ENCODE measurements around the gene KIF26B.

KIF26B gene

GRCh38 chr1:245226203-245226499 is 71.4 kb downstream of the KIF26B start:
- no peaks in the 10 kb centered on the region for H3F3A ChIP-seq (ENCODE audit: insufficient read depth, low read length)
- no peak overlapping the region for H3K27ac ChIP-seq (ENCODE audit: low read depth, low read length, poor library complexity, severe bottlenecking)
- no peaks in the 10 kb centered on the region for H3K36me3 ChIP-seq (ENCODE audit: insufficient read depth, low read length)
- no peaks in the 10 kb centered on the region for H4K20me1 ChIP-seq (ENCODE audit: insufficient read depth, low read length)
- H3K9me3 ChIP-seq (ENCODE audit: low read length) = no peaks in the 10 kb centered on the region
- H3K9me2 ChIP-seq (ENCODE audit: low read depth, low read length) = no peaks in the 10 kb centered on the region
- no peak overlapping the region for H3K9ac ChIP-seq (ENCODE audit: low read length)
- no peak for TF ChIP-seq EZH2 (IDR thresholded peaks at IDR 0.05; ENCODE audit: borderline replicate concordance, low read length)
- TF ChIP-seq, protein P1, sequence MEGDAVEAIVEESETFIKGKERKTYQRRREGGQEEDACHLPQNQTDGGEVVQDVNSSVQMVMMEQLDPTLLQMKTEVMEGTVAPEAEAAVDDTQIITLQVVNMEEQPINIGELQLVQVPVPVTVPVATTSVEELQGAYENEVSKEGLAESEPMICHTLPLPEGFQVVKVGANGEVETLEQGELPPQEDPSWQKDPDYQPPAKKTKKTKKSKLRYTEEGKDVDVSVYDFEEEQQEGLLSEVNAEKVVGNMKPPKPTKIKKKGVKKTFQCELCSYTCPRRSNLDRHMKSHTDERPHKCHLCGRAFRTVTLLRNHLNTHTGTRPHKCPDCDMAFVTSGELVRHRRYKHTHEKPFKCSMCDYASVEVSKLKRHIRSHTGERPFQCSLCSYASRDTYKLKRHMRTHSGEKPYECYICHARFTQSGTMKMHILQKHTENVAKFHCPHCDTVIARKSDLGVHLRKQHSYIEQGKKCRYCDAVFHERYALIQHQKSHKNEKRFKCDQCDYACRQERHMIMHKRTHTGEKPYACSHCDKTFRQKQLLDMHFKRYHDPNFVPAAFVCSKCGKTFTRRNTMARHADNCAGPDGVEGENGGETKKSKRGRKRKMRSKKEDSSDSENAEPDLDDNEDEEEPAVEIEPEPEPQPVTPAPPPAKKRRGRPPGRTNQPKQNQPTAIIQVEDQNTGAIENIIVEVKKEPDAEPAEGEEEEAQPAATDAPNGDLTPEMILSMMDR (IDR thresholded peaks at IDR 0.05; ENCODE audit: low read length) = no peak
- no peaks in the 10 kb centered on the region for H3K4me1 ChIP-seq (ENCODE audit: insufficient read depth, low read length, severe bottlenecking)
- H3K27me3 ChIP-seq (ENCODE audit: insufficient read depth, low read length) = 0 out of 2 replicates have a peak, but pooled peaks cover 3% of the 10 kb centered on the region
- no peak overlapping the region for H3K4me2 ChIP-seq (ENCODE audit: low read length)
- H3K4me3 ChIP-seq (ENCODE audit: low read depth, low read length, poor library complexity, severe bottlenecking) = no peak overlapping the region
- no peaks in the 10 kb centered on the region for H3K79me2 ChIP-seq (ENCODE audit: insufficient read depth, low read length)
- H2AFZ ChIP-seq (ENCODE audit: low read length) = no peak overlapping the region

- H3K4me3 ChIP-seq (ENCODE audit: low read depth, low read length, poor library complexity, severe bottlenecking) = no peak overlapping the region
- H3K4me2 ChIP-seq (ENCODE audit: low read length) = no peak overlapping the region
- H3K27ac ChIP-seq (ENCODE audit: low read depth, low read length, poor library complexity, severe bottlenecking) = no peak overlapping the region
- no peaks in the 10 kb centered on the region for H3K9me3 ChIP-seq (ENCODE audit: low read length)
- H3K36me3 ChIP-seq (ENCODE audit: insufficient read depth, low read length) = no peaks in the 10 kb centered on the region
- no peaks in the 10 kb centered on the region for H4K20me1 ChIP-seq (ENCODE audit: insufficient read depth, low read length)
- 0 out of 2 replicates have a peak, but pooled peaks cover 3% of the 10 kb centered on the region for H3K27me3 ChIP-seq (ENCODE audit: insufficient read depth, low read length)
- H3K4me1 ChIP-seq (ENCODE audit: insufficient read depth, low read length, severe bottlenecking) = no peaks in the 10 kb centered on the region
- H3K79me2 ChIP-seq (ENCODE audit: insufficient read depth, low read length) = no peaks in the 10 kb centered on the region
- H3F3A ChIP-seq (ENCODE audit: insufficient read depth, low read length) = no peaks in the 10 kb centered on the region
- no peak overlapping the region for H2AFZ ChIP-seq (ENCODE audit: low read length)
- no peak overlapping the region for H3K9ac ChIP-seq (ENCODE audit: low read length)
- no peak for TF ChIP-seq EZH2 (IDR thresholded peaks at IDR 0.05; ENCODE audit: borderline replicate concordance, low read length)
- TF ChIP-seq, protein P1 (IDR thresholded peaks at IDR 0.05; ENCODE audit: low read length) = no peak
- H3K9me2 ChIP-seq (ENCODE audit: low read depth, low read length) = no peaks in the 10 kb centered on the region
Measured at GRCh38 chr1:245229051-245229450, 74.3 kb downstream of the KIF26B start.

DNA sequence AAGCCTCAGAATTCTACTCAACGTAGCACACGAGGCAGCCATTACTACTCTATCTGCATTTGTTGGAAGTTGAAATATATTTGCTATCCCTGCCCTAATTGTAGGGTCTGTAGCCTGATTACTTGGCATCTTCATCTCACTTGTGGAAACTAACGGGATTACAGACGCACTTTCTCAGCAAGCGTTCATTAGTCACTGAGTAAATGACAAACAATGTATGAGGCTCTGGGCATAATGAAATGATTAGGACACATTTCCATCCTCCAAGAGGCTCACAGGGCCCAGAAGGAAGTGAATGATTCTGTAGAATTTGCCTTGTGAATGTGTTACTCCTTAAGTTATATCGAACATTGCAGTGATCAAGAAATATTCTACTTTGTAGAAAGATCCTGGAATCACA is 78.1 kb downstream of the KIF26B start:
- H3K27ac ChIP-seq (ENCODE audit: low read depth, low read length, poor library complexity, severe bottlenecking) = no peak overlapping the region
- H3K9ac ChIP-seq (ENCODE audit: low read length) = no peak overlapping the region
- H3F3A ChIP-seq (ENCODE audit: insufficient read depth, low read length) = no peaks in the 10 kb centered on the region
- peaks cover 3% of the 10 kb centered on the region; the same call in 1 of the 2 replicates for H3K27me3 ChIP-seq (ENCODE audit: insufficient read depth, low read length)
- H4K20me1 ChIP-seq (ENCODE audit: insufficient read depth, low read length) = no peaks in the 10 kb centered on the region
- TF ChIP-seq EZH2 (IDR thresholded peaks at IDR 0.05; ENCODE audit: borderline replicate concordance, low read length) = no peak
- TF ChIP-seq, protein P1 (IDR thresholded peaks at IDR 0.05; ENCODE audit: low read length) = no peak
- H3K4me2 ChIP-seq (ENCODE audit: low read length) = no peak overlapping the region
- no peaks in the 10 kb centered on the region for H3K9me2 ChIP-seq (ENCODE audit: low read depth, low read length)
- no peaks in the 10 kb centered on the region for H3K79me2 ChIP-seq (ENCODE audit: insufficient read depth, low read length)
- no peaks in the 10 kb centered on the region for H3K9me3 ChIP-seq (ENCODE audit: low read length)
- H3K4me3 ChIP-seq (ENCODE audit: low read depth, low read length, poor library complexity, severe bottlenecking) = no peak overlapping the region
- H3K4me1 ChIP-seq (ENCODE audit: insufficient read depth, low read length, severe bottlenecking) = no peaks in the 10 kb centered on the region
- no peaks in the 10 kb centered on the region for H3K36me3 ChIP-seq (ENCODE audit: insufficient read depth, low read length)
- no peak overlapping the region for H2AFZ ChIP-seq (ENCODE audit: low read length)
